22Rv1 (cell line): ENCODE measurements around the gene AP3M1.

Source experiments
- H3K27ac ChIP-seq: fragments of 450-650 bp; 2 replicates; pipeline ENCODE4 v1.5.1; 2017
- CTCF ChIP-seq: fragments of 450-650 bp; IDR thresholded peaks from 2 replicates; pipeline ENCODE4 v1.5.1; 2017; ENCODE audit warnings: mild to moderate bottlenecking
- ZFX ChIP-seq: fragments of 450-650 bp; IDR thresholded peaks from 2 replicates; pipeline ENCODE4 v1.6.1; 2017; ENCODE audit warnings: antibody characterized with exemption, borderline replicate concordance

AP3M1 gene

GRCh38 chr10:74114041-74114448 is 36.6 kb downstream of the AP3M1 start:
- no peak overlapping the region for H3K27ac ChIP-seq
- no peak for TF ChIP-seq ZFX
- TF ChIP-seq CTCF, result no peak

- no peak overlapping the region for H3K27ac ChIP-seq
- no peak for TF ChIP-seq ZFX
- TF ChIP-seq CTCF, result no peak
Observed at GRCh38 chr10:74113546-74113945, 37.1 kb downstream of the AP3M1 start.

GRCh38 chr10:74111799-74112198 is 38.8 kb downstream of the AP3M1 start:
- H3K27ac ChIP-seq, result no peak overlapping the region
- TF ChIP-seq CTCF, result no peak
- TF ChIP-seq ZFX, result no peak

GRCh38 chr10:74110120-74110519 is 40.5 kb downstream of the AP3M1 start:
- no peak for TF ChIP-seq ZFX
- no peak for TF ChIP-seq CTCF
- no peak overlapping the region for H3K27ac ChIP-seq

- no peak overlapping the region for H3K27ac ChIP-seq
- no peak for TF ChIP-seq CTCF
- TF ChIP-seq ZFX, result no peak
Observed at GRCh38 chr10:74109452-74109851, 41.2 kb downstream of the AP3M1 start.

GRCh38 chr10:74107391-74107790 is 43.2 kb downstream of the AP3M1 start:
- H3K27ac ChIP-seq, result no peak overlapping the region
- TF ChIP-seq CTCF, result no peak
- no peak for TF ChIP-seq ZFX

- TF ChIP-seq ZFX (no peak), CTCF (no peak)
- no peak overlapping the region for H3K27ac ChIP-seq
Observed at GRCh38 chr10:74104996-74105395, 45.6 kb downstream of the AP3M1 start.
